ENCODE results near the gene MYCL.

Gene MYCL

GRCh38 chr1:39933956-39934941 lies 32.5 kb upstream of the MYCL start:
- peak; percentile 68 for DNase-seq
- TF ChIP-seq CTCF (IDR thresholded peaks at IDR 0.05; ENCODE audit: low read depth, low read length, missing control alignments), result no peak
- Histone ChIP-seq H3K27me3 (replicated peaks) (no peaks in the 10 kb centered on the region), H3K27ac (peak overlapping the region; percentile 15), H3K36me3 (replicated peaks) (no peaks in the 10 kb centered on the region), H3K4me3 (ENCODE audit: low read depth, low read length) (no peak overlapping the region)
- in situ Hi-C loops (cut with HindIII; ENCODE audit: low pct_ligation_motif_present, low sequenced_read_pairs), result no loop called here

GRCh38 chr1:39928809-39929587 lies 27.3 kb upstream of the MYCL start:
- H3K27ac ChIP-seq, result no peak overlapping the region
- no peak overlapping the region for H3K4me3 ChIP-seq (ENCODE audit: low read depth, low read length)
- H3K36me3 ChIP-seq (replicated peaks), result no peaks in the 10 kb centered on the region
- H3K27me3 ChIP-seq (replicated peaks), result no peaks in the 10 kb centered on the region
- DNase-seq, result no peak
- TF ChIP-seq CTCF (IDR thresholded peaks at IDR 0.05; ENCODE audit: low read depth, low read length, missing control alignments), result no peak
- in situ Hi-C loops (cut with HindIII; ENCODE audit: low pct_ligation_motif_present, low sequenced_read_pairs), result no loop called here

- DNase-seq, result no peak
- H3K36me3 ChIP-seq (replicated peaks), result no peaks in the 10 kb centered on the region
- no peaks in the 10 kb centered on the region for H3K27me3 ChIP-seq (replicated peaks)
- no peak overlapping the region for H3K4me3 ChIP-seq (ENCODE audit: low read depth, low read length)
- no peak overlapping the region for H3K27ac ChIP-seq
- TF ChIP-seq CTCF (IDR thresholded peaks at IDR 0.05; ENCODE audit: low read depth, low read length, missing control alignments), result no peak
- in situ Hi-C loops (cut with HindIII; ENCODE audit: low pct_ligation_motif_present, low sequenced_read_pairs), result no loop called here
Observed at GRCh38 chr1:39927538-39927937, 25.8 kb upstream of the MYCL start.

GRCh38 chr1:39926820-39927219 lies 25.1 kb upstream of the MYCL start:
- Histone ChIP-seq H3K27me3 (replicated peaks) (peaks cover 1% of the 10 kb centered on the region), H3K36me3 (replicated peaks) (no peaks in the 10 kb centered on the region), H3K27ac (no peak overlapping the region), H3K4me3 (ENCODE audit: low read depth, low read length) (no peak overlapping the region)
- no peak for DNase-seq
- in situ Hi-C loops (cut with HindIII; ENCODE audit: low pct_ligation_motif_present, low sequenced_read_pairs), result no loop called here
- no peak for TF ChIP-seq CTCF (IDR thresholded peaks at IDR 0.05; ENCODE audit: low read depth, low read length, missing control alignments)

- Histone ChIP-seq H3K36me3 (replicated peaks) (no peaks in the 10 kb centered on the region), H3K4me3 (ENCODE audit: low read depth, low read length) (no peak overlapping the region), H3K27me3 (replicated peaks) (peaks cover 2% of the 10 kb centered on the region), H3K27ac (no peak overlapping the region)
- no peak for TF ChIP-seq CTCF (IDR thresholded peaks at IDR 0.05; ENCODE audit: low read depth, low read length, missing control alignments)
- in situ Hi-C loops (cut with HindIII; ENCODE audit: low pct_ligation_motif_present, low sequenced_read_pairs), result no loop called here
- DNase-seq, result no peak
Observed at GRCh38 chr1:39926343-39926793, 24.7 kb upstream of the MYCL start.
